ENCODE results near the gene KAZN.

GRCh38 chr1:15107058-15107687 is 508.7 kb downstream of the KAZN start:
- TF ChIP-seq CTCF (IDR thresholded peaks at IDR 0.05) (no peak), POLR2A (IDR thresholded peaks at IDR 0.05) (no peak)
